MCF 10A (cell line): ENCODE results near the gene CBX7. TPM values are rescaled to one million over a fixed set of nuclear protein-coding genes. Genes with fewer than 3 reads are reported as not detected.

Experiments
- BruUV-seq: library from RNA; stranded (reverse); fragments of 400-500 nt; replicated peaks from 2 replicates; lab custom pipeline; 2021; lab: Mats Ljungman, UMichigan
- CTCF ChIA-PET: fragments of 300-600 bp; sonication (Branson Sonifier 250); formaldehyde crosslinking; extraction: SDS; loops from one replicate; lab custom pipeline; 2021; ENCODE audit warnings: antibody characterized with exemption, inconsistent platforms; lab: Yijun Ruan, JAX
- POLR2A ChIA-PET: fragments of 300-600, 350-650 bp; sonication (Branson Sonifier 250); formaldehyde crosslinking; extraction: SDS; loops from one replicate; lab custom pipeline; 2020; ENCODE audit warnings: antibody characterized with exemption, inconsistent platforms; lab: Yijun Ruan, JAX
- DNase-seq: peaks from one replicate; pipeline ENCODE4 v3.0.0-alpha.2; 2018; ENCODE audit not compliant: unreplicated experiment
- H3K27ac Mint-ChIP-seq: one replicate; pipeline ENCODE4 v1.8.0; 2022; ENCODE audit warnings: mild to moderate bottlenecking, low read depth, mixed read lengths; ENCODE audit not compliant: unreplicated experiment
- H3K27me3 Mint-ChIP-seq: one replicate; pipeline ENCODE4 v1.8.0; 2022; ENCODE audit warnings: mixed read lengths; ENCODE audit not compliant: insufficient read depth, unreplicated experiment
- H3K36me3 Mint-ChIP-seq: one replicate; pipeline ENCODE4 v1.8.0; 2022; ENCODE audit warnings: mild to moderate bottlenecking, moderate library complexity, mixed read lengths; ENCODE audit not compliant: insufficient read depth, unreplicated experiment
- H3K4me1 Mint-ChIP-seq: one replicate; pipeline ENCODE4 v1.8.0; 2022; ENCODE audit warnings: mixed read lengths; ENCODE audit not compliant: insufficient read depth, unreplicated experiment
- H3K4me3 Mint-ChIP-seq: one replicate; pipeline ENCODE4 v1.8.0; 2022; ENCODE audit warnings: mild to moderate bottlenecking, moderate library complexity, mixed read lengths; ENCODE audit not compliant: unreplicated experiment
- H3K9me3 Mint-ChIP-seq: one replicate; pipeline ENCODE4 v1.8.0; 2022; ENCODE audit warnings: mixed read lengths; ENCODE audit not compliant: unreplicated experiment
- intact Hi-C: fragments of 100-400 bp; cut with micrococcal nuclease; formaldehyde crosslinking; loops from 2 replicates; pipeline ENCODE4 v1.14.1; 2022
- total RNA-seq: library from RNA; stranded (reverse); gene quantifications from 2 replicates; pipeline ENCODE4 v1.2.3, GENCODE V29; 2022
- TF ChIP-seq, protein P1 (sequence below): fragments of 200-600 bp; IDR thresholded peaks from one replicate; pipeline ENCODE4 v1.8.0; 2022; ENCODE audit warnings: antibody characterized with exemption, mild to moderate bottlenecking; ENCODE audit not compliant: unreplicated experiment

CBX7 gene
- total RNA-seq, 1 experiment from 2014 or later = 5.3 TPM

DNA sequence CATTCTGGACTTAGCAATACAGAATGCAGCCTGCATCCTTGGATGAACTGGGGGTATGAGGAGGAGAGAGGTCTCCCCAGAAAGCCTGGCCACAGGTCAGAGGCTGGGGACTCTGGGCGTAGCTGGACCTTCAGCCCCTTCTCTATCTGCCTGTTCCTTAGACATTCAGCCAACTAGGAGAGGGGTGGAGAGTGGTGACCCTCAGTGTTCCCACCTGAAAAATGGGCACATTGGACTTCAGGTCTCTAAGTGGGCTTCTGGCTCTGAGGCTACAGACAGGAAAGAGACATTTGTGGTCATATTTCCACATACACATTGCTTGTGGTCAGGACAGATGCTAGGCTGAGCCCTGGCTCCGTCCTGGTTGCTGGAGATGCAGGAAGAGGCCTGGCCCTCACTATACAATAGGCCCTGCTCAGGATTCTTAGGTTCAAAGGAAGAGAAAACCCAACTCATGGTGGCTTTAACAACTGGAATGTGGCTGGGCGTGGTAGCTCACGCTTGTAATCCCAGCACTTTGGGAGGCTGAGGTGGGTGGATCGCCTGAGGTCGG lies 30.1 kb upstream of the CBX7 start:
- Mint-ChIP-seq H3K4me3 (no peak overlapping the region), H3K27me3 (no peaks in the 10 kb centered on the region), H3K27ac (no peak overlapping the region), H3K4me1 (peaks cover 10% of the 10 kb centered on the region), H3K36me3 (no peaks in the 10 kb centered on the region), H3K9me3 (no peaks in the 10 kb centered on the region)
- POLR2A ChIA-PET = interaction anchor here (0.9 kb wide), 2 partner anchors 38 to 137 kb away, joined by 3 read pairs; partner anchors contain the start of gene RPL3
- no peak for DNase-seq
- no TSS peak for BruUV-seq
- intact Hi-C loops = no loop called here
- CTCF ChIA-PET = interaction anchor here (1.0 to 2.1 kb wide), 2 partner anchors 11 kb away, joined by 3 to 7 read pairs; no protein-coding TSS in a partner anchor
- TF ChIP-seq, protein P1, sequence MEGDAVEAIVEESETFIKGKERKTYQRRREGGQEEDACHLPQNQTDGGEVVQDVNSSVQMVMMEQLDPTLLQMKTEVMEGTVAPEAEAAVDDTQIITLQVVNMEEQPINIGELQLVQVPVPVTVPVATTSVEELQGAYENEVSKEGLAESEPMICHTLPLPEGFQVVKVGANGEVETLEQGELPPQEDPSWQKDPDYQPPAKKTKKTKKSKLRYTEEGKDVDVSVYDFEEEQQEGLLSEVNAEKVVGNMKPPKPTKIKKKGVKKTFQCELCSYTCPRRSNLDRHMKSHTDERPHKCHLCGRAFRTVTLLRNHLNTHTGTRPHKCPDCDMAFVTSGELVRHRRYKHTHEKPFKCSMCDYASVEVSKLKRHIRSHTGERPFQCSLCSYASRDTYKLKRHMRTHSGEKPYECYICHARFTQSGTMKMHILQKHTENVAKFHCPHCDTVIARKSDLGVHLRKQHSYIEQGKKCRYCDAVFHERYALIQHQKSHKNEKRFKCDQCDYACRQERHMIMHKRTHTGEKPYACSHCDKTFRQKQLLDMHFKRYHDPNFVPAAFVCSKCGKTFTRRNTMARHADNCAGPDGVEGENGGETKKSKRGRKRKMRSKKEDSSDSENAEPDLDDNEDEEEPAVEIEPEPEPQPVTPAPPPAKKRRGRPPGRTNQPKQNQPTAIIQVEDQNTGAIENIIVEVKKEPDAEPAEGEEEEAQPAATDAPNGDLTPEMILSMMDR = no peak

DNA sequence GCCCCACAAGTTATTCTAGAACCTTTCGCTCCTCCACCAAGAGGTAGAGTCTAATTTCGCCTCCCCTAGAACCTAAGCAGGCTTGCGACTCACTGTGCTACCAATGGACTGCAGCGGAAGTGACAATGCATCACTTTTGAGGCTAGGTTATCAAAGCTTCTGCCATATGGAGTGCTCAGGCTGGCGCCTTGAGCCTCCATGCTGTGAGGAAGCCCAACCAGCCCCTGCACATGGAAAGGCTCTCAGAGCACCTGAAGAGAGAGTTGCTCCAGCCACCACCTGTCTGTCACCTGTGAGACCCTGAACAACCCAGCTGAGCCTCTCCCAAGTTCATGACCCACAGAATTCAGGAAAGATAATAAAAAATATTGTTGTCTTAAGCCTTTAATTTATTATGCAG lies 29.3 kb upstream of the CBX7 start:
- Mint-ChIP-seq H3K9me3 (no peaks in the 10 kb centered on the region), H3K36me3 (no peaks in the 10 kb centered on the region), H3K27me3 (no peaks in the 10 kb centered on the region), H3K4me3 (no peak overlapping the region), H3K27ac (no peak overlapping the region), H3K4me1 (peaks cover 11% of the 10 kb centered on the region)
- intact Hi-C loops = no loop called here
- BruUV-seq = no TSS peak
- TF ChIP-seq, protein P1 = no peak
- ChIA-PET CTCF (interaction anchor here (2.1 kb wide), 1 partner anchor 10 kb away, joined by 7 read pairs; no protein-coding TSS in a partner anchor), POLR2A (interaction anchor here (0.9 kb wide), 1 partner anchor 138 kb away, joined by 3 read pairs; the partner anchor contains the start of gene RPL3)
- DNase-seq = no peak

DNA sequence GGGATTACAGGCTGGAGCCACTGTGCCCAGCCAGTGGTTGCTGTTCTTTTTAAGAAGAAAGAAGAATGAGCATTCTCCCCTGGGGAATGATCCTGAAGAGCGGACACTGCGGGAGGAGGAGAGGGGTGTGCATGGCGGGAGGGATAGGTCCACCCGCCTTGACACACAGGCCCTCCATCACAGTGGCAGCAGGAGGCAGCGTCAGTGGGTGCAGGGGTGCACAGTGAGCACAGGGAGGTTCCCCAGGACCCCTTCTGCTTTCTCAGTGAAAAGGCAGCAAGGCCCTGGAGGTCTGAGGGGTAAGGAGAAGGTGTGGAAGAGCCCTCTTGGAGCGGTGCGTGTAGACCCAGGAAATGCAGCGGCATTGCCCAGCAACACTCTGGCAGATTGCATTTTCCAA lies 28.9 kb upstream of the CBX7 start:
- intact Hi-C loops = no loop called here
- no peaks in the 10 kb centered on the region for H3K36me3 Mint-ChIP-seq
- ChIA-PET CTCF (interaction anchor here (2.1 kb wide), 1 partner anchor 10 kb away, joined by 7 read pairs; no protein-coding TSS in a partner anchor), POLR2A (no interaction called here)
- no peaks in the 10 kb centered on the region for H3K27me3 Mint-ChIP-seq
- no peaks in the 10 kb centered on the region for H3K9me3 Mint-ChIP-seq
- BruUV-seq = no TSS peak
- no peak overlapping the region for H3K27ac Mint-ChIP-seq
- peaks cover 11% of the 10 kb centered on the region for H3K4me1 Mint-ChIP-seq
- no peak for DNase-seq
- no peak overlapping the region for H3K4me3 Mint-ChIP-seq
- TF ChIP-seq, protein P1 = no peak

DNA sequence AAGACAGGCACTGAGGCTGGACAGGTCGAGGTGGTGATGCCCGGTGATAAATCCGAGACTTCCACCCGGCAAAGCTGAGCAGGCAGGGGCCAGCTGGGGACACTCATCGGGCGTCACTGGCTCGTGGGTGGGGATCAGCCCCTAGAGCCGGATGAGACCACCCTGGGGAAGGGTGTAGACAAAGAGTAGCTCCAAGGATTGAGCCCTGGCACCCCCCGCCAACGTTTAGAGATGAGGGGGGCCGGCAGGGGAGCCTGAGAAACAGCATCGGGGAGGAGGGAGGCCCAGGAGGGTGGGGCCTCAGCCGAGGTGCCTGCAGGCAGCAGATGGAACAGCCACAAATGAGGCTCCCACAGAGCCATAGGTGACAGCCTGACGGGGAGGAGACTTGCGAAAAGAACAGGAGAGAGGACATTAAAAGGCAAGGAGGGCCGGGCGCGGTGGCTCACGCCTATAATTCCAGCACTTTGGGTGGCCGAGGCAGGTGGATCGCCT lies 27.4 kb upstream of the CBX7 start:
- Mint-ChIP-seq H3K9me3 (no peaks in the 10 kb centered on the region), H3K4me3 (no peak overlapping the region), H3K36me3 (no peaks in the 10 kb centered on the region), H3K4me1 (peaks cover 20% of the 10 kb centered on the region), H3K27me3 (no peaks in the 10 kb centered on the region), H3K27ac (no peak overlapping the region)
- no TSS peak for BruUV-seq
- ChIA-PET POLR2A (interaction anchor here (0.6 to 0.9 kb wide), 2 partner anchors 56 to 140 kb away, joined by 3 to 5 read pairs; partner anchors contain the start of gene RPL3), CTCF (interaction anchor here (1.4 kb wide), 1 partner anchor 11 kb away, joined by 3 read pairs; no protein-coding TSS in a partner anchor)
- TF ChIP-seq, protein P1 = no peak
- intact Hi-C loops = loop anchor here (10.0 kb wide), 1 partner anchor 345 kb away; the partner anchor contains the start of gene ATF4
- DNase-seq = no peak
